GM18909 (cell line): ENCODE data around the gene LRG1.

ENCODE experiments used
- ATAC-seq: cut with Tn5 transposase; IDR thresholded peaks from one replicate; pipeline ENCODE4 v1.9.1; 2021; ENCODE audit warnings: mild to moderate bottlenecking; ENCODE audit not compliant: unreplicated experiment, poor library complexity

LRG1 gene

GRCh38 chr19:4498694-4499093 is 41.1 kb downstream of the LRG1 start:
- ATAC-seq = no peak

- no peak for ATAC-seq
These were observed 42.0 kb downstream of the LRG1 start for GRCh38 chr19:4497770-4498389.

GRCh38 chr19:4496304-4496703 is 43.5 kb downstream of the LRG1 start:
- no peak for ATAC-seq

GRCh38 chr19:4495471-4495870 is 44.4 kb downstream of the LRG1 start:
- ATAC-seq = no peak

GRCh38 chr19:4494691-4495064 is 45.2 kb downstream of the LRG1 start:
- ATAC-seq = no peak

GRCh38 chr19:4493929-4494690 is 45.7 kb downstream of the LRG1 start:
- no peak for ATAC-seq

DNA sequence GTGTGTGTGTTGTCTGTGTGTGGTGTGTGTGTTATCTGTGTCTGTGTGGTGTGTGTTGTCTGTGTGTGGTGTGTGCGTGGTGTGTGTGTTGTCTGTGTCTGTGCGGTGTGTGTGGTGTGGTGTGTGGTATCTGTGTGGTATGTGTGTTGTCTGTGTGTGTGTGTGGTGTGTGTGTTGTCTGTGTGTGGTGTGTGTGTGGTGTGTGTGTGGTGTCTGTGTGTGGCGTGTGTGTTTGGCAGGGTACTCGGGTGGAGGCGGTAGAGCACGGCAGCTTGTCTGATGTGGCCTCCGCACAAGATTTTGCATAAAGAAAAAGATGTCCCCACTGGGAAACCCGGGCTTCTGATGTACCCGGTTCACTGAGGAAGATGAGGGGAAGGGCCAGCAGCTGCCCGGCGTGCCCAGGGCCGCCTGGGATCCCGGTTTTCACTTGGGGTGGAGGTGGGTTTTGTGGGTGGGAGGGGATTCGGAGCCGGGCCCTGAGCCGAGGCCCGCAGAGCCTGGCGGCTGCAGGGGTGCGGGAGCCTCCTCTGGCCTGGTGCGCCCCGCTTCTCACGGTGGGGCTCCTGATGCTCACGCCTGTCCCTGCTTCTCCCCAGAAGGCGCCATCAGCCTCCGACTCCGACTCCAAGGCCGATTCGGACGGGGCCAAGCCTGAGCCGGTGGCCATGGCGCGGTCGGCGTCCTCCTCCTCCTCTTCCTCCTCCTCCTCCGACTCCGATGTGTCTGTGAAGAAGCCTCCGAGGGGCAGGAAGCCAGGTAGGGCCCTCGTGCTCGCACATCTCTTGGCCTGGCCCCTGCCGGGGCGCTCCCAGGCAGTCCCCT is 46.5 kb downstream of the LRG1 start:
- no peak for ATAC-seq

DNA sequence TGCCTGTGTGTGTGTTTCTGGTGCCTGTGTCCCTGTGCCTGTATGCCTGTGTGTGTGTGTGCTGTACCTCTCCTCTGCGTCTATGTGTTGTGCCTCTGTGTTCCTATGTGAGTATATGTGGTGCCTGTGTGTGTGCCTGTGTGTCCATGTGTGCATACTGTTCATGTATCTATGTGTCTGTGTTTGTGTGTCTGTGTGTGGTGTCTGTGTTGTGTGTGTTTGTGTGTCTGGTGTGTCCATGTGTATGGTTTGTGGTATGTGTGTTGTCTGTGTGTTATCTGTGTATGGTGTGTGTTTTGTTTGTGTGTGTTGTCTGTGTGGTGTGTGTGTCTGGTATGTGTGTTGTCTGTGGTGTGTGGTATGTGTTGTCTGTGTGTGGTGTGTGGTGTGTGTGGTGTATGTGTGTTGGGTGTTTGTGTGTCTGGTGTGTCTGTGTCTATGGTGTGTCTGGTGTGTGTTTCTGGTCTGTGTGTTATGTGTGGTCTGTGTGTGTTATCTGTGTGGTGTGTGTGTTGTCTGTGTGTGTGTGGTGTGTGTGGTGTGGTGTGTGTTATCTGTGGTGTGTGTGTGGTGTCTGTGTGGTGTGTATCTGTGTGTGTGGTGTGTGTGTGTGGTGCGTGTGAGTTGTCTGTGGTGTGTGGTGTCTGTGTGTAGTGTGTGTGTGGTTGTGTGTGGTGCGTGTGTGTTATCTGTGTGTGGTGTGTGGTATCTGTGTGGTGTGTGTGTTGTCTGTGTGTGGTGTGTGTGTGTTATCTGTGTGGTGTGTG is 47.3 kb downstream of the LRG1 start:
- no peak for ATAC-seq

DNA sequence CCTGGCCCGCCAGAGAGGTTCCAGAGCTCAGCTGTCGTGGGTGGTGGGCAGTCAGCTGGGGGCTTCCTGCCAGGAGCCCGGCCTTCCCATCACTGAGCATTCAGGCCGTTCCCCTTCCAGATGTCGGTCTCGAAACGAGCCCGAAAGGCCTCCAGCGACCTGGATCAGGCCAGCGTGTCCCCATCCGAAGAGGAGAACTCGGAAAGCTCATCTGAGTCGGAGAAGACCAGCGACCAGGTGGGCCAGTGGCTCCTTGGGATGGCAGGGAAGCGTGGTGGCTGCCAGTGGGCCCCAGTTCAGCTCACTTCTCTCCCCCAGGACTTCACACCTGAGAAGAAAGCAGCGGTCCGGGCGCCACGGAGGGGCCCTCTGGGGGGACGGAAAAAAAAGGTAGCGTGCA is 48.4 kb downstream of the LRG1 start:
- no peak for ATAC-seq

GRCh38 chr19:4488496-4488895 is 51.3 kb downstream of the LRG1 start:
- ATAC-seq = no peak

DNA sequence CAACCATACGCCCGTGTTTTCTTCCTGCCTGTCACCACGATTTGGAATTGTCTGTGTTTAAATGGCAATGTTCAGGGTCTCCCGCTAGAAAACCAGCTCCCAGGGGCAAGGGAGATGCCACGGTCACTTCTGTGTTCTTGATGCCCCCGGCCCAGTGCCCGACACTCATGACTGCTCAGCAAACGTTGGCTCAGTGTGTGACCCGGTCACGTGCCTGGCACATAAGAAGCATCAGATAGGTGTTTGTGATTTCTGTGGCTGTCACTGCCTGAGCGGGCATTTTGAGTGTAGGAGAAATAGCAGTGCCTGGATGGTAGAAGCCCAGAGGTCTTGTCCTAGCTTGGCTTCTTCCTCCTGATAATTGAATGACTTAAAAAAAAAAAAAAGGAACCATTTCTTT is 52.3 kb downstream of the LRG1 start:
- no peak for ATAC-seq
